GM21390 (cell line): ENCODE results near the gene NDUFA1.
A peak's percentile ranks its signal among the peaks of the same experiment; 100 is the strongest.
"Not testable (repeated sequence)": the region's sequence is repeated elsewhere in the genome, so short reads cannot be mapped to it uniquely, and the experiment has no call there.

Experiments used
- ATAC-seq: cut with Tn5 transposase; IDR thresholded peaks from one replicate; pipeline ENCODE4 v1.9.1; 2021; ENCODE audit not compliant: unreplicated experiment

NDUFA1 gene

GRCh38 chrX:119871599-119872395 lies at the start of gene NDUFA1, which contains the start of gene RNF113A:
NDUFA1 (plus strand) TSS chrX:119871832; CDS start chrX:119871912, 80 bp downstream.
RNF113A (minus strand) TSS chrX:119871733; CDS start chrX:119871613, 120 bp downstream.
- peak; percentile 92 for ATAC-seq

GRCh38 chrX:119824221-119824620 lies 47.4 kb upstream of the NDUFA1 start:
- ATAC-seq, result not testable (repeated sequence)

GRCh38 chrX:119826399-119826959 lies 45.2 kb upstream of the NDUFA1 start:
- no peak for ATAC-seq

GRCh38 chrX:119828446-119828845 lies 43.2 kb upstream of the NDUFA1 start:
- ATAC-seq, result no peak

GRCh38 chrX:119833905-119834304 lies 37.7 kb upstream of the NDUFA1 start:
- no peak for ATAC-seq

GRCh38 chrX:119852382-119853353 lies 19.0 kb upstream of the NDUFA1 start, which contains the start of gene UPF3B:
UPF3B (minus strand) TSS chrX:119852963; CDS start chrX:119852928, 35 bp downstream.
- ATAC-seq, result peak; percentile 94

- ATAC-seq, result no peak
Measured at GRCh38 chrX:119853444-119853843, 18.2 kb upstream of the NDUFA1 start.

GRCh38 chrX:119870626-119871131 lies 953 bp upstream of the NDUFA1 start:
- no peak for ATAC-seq

GRCh38 chrX:119871245-119871598 lies 410 bp upstream of the NDUFA1 start:
- ATAC-seq, result peak; percentile 35

- no peak for ATAC-seq
Measured at GRCh38 chrX:119878740-119879139, 7.1 kb downstream of the NDUFA1 start.

GRCh38 chrX:119880076-119880475 lies 8.4 kb downstream of the NDUFA1 start:
- ATAC-seq, result no peak

- peak; percentile 74 for ATAC-seq
Measured at GRCh38 chrX:119880552-119881437, 9.2 kb downstream of the NDUFA1 start.

- ATAC-seq, result no peak
Measured at GRCh38 chrX:119885554-119886428, 14.2 kb downstream of the NDUFA1 start.

GRCh38 chrX:119887721-119888425 lies 16.2 kb downstream of the NDUFA1 start:
- ATAC-seq, result no peak

- not testable (repeated sequence) for ATAC-seq
Measured at GRCh38 chrX:119890626-119891025, 19.0 kb downstream of the NDUFA1 start.

GRCh38 chrX:119891961-119892692 lies 20.5 kb downstream of the NDUFA1 start:
- not testable (repeated sequence) for ATAC-seq

- ATAC-seq, result no peak
Measured at GRCh38 chrX:119895843-119896326, 24.3 kb downstream of the NDUFA1 start, which contains the start of gene AKAP14. AKAP14 (plus strand) TSS chrX:119895893; CDS start chrX:119903224, 7,331 bp downstream.
